Measurements from ENCODE around the gene FCHSD1.
"Not testable (repeated sequence)": the region's sequence is repeated elsewhere in the genome, so short reads cannot be mapped to it uniquely, and the experiment has no call there.

Gene FCHSD1

DNA sequence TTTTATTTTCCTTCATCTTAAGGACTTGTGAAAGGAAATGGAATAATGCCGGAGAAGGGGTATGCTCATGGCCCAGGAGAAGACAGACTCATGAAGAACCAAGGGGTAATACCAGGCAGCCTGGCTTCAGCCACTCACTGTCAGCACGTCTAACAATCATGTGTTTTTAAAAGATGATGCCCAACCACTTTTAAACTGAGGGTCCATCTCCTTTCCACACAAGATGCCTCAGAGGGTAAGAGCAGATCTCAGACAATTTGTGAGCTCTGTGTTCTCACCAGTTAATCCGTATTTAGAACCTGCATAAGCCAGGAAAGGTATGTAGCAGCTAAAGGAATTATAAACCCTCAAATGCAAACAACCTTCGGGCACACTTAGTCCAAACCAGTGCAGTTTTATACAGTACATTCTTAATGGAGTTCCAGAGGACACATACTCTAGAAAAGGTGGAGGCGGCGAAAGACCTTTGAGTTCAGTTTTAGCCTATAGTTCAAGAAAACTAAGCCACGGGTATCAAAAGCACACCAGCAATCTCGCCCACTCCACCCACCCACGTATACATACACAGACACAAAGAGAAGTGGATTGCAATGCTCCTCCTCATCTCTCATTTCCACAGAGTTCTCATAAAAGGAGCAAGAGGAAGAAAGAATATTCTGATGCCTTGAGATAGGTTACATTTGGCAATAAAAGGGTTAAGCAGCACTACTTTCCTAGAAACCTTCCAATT, 35.1 kb downstream of the FCHSD1 start:
- no peak for DNase-seq

DNA sequence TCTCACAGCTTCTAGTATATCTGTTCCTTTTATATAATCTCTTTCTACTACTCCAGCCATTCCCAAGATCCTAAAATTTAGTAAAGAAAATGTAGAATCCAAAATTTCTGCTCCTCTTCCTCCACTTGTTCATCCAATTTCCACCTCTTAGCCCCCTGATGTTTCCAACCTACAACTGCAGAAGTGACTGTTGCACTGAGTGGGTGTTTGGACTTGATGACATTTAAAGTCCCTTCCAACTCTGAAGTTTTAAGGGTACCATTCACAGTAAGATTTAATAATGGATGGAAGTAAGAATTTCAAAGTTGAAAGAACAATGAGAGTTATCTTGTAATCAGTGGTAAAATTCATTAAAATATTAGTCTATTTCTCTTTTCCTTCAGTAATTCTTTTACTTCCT, 37.9 kb downstream of the FCHSD1 start:
- no peak for DNase-seq

DNA sequence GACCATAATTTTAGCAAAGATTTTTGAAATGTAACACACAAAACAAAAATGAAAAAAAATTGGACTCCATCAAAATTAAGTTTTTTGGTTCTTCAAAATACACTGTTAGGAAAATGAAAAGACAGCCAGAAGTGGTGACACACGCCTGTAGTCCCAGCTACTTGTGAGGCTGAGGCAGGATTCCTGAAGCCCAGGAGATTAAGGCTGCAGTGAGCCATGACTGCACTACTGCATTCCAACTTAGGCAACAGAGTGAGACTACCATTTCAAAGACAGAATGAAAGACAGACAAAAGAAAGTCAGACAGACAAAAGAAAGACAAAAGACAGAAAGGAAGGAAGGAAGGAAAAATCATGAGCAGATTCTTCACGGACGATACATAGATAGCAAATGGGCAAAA, 39.9 kb downstream of the FCHSD1 start:
- no peak for DNase-seq

DNA sequence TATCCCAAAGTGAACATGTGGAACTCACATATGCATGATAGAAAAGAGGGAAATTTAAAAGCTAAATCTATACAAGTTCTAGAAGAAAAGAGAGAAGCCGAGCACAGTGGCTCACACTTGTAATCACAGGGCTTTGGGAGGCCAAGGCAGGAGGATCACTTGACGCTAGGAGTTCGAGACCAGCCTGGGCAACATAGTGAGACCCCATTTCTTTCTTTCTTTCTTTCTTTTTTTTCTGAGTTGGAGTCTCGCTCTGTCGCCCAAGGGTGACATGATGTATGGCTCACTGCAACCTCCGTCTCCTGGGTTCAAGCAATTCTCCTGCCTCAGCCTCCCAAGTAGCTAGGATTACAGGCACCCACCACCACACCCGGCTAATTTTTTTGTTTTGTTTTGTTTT, 41.3 kb downstream of the FCHSD1 start:
- DNase-seq: not testable (repeated sequence)

DNA sequence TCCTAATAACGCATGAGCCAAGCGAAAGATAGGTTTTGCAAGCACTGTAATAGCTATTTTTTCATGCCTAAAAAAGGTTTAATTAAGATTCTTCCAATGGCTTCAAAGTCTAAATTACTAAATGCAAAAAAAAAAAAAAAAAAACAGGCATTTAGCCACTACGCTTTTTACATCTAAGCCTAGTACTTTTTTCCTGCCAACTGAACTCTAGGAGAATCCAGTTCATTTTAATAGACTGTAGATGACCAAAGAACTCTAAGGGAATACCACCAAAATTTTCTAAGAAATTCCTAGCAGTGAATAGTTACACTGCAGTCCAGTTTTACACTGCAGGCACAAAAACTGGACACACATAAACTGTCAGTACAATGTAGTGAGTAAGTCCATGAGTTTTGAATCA, 42.2 kb downstream of the FCHSD1 start:
- DNase-seq: no peak

DNA sequence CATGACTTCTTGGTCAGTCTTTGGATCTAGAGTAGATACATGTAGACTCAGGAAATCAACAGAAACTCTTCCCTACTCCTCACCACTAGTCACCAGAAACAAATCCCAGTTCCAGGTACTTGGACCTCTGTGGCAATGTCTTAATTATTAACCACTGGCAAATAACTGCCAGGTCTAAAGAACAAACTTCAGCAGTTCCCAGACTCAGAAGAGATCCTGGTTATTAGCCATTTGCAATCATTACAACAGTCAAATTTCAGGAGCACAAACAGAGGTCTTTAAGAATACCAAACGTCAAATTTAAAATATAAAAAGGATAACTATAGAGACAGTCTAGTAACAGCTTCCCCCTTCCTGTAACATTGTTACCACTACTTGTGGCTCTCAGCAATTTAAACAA, 42.7 kb downstream of the FCHSD1 start:
- DNase-seq: no peak

DNA sequence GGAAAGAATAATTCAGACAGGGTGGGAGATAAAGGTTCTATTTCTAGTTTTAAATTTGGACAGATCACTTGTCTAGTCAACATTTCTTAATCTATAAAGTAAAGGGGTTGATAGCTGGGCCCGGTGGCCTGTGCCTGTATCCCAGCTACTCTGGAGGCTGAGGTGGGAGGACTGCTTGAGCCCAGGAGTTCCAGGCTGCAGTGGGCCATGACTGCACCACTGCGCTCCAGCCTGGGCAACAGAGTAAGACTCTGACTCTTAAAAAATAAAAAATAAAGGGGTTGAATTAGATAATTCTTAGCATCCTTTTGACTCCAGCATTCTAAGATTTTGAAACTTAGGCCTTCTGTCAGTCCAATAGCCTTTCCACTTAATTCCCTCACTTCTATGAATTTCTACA, 43.2 kb downstream of the FCHSD1 start:
- DNase-seq: no peak

DNA sequence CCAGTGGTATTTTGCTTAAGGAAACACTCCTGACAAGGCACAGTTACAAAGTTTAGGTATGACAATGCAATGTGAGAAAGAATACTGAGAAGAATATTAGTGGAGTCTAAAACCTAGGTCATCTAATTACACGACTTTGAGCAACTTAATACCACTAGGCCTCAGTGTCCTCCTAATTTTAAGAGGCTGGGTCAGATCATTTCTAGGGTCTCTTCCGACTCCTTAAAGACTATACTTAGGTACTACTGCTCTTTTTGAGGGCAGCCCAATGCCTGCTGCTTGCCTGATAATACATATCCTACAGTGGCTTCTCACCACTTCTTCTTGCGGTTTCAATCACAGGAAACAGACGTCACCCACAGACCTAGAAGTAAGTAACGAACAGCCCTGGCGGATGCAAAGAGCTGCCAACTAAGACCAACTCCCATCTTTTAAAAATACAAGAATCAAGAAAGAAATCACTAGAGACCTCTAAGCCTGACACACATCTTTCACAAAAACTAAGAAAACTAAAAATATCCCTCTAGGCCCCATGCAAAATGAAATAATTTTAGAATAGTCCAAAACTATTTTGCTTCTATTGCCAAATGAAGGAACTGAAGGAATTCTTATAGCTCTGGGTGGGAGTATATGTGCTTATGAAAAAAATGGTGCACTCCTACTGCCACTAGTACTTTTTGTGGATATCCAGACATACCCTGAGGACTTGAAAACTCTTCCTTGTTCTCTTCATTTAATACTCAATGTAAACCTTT, 45.5 kb downstream of the FCHSD1 start:
- DNase-seq: no peak

DNA sequence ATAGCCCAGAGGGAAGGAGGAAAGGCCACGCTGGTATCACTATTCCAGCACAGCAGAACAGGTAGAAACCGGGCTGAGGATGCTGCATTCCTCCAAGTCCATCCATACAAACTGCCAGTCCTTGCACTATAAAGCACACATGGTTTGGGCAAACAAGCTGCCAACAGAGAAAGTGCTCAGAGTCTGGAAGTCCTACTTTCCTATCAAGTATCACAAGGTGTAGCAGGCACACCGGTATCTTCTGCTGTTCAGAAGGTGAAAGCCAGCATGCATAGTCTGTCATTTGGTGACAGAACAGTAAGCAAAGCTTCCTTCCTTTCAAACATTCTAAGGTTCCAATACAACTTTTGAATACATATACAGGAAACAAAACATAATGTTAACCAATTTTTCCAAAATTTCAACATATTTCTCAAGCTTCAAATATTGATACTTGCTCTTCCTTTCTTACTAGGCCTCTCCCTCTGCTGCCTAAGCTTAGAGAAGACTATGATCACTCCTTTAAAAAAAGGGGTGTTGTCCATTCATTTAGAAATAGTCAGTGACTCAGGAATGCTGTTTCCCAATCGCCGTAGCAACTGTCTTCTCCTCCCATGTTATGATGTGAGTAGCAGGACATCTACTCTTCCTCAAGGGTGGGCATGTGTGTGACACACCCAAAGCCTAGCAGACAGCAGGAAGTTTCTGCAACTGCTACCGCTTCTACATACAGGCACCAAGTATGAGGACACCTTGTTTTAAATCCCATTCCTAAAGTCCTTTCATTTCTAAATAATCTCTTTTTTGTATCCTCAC, 47.1 kb downstream of the FCHSD1 start:
- no peak for DNase-seq

DNA sequence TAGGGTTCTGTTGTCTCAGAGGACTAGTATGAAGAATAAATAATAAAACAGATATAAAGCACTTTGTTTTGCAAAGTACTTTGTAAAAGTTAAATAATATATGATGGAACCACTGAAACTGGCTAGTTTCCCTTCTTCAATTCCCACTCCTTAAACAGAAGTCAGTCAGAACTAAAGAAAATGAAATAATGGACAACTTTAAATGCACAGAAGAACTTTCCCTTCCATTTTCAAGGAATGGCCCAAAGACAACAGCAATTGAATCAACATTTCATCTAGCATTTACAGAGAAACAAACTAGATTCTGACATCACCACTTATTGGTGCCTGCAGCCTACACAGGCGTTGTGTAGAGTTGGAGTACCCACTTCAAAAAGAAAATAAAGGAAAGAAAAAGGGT, 48.6 kb downstream of the FCHSD1 start:
- no peak for DNase-seq

DNA sequence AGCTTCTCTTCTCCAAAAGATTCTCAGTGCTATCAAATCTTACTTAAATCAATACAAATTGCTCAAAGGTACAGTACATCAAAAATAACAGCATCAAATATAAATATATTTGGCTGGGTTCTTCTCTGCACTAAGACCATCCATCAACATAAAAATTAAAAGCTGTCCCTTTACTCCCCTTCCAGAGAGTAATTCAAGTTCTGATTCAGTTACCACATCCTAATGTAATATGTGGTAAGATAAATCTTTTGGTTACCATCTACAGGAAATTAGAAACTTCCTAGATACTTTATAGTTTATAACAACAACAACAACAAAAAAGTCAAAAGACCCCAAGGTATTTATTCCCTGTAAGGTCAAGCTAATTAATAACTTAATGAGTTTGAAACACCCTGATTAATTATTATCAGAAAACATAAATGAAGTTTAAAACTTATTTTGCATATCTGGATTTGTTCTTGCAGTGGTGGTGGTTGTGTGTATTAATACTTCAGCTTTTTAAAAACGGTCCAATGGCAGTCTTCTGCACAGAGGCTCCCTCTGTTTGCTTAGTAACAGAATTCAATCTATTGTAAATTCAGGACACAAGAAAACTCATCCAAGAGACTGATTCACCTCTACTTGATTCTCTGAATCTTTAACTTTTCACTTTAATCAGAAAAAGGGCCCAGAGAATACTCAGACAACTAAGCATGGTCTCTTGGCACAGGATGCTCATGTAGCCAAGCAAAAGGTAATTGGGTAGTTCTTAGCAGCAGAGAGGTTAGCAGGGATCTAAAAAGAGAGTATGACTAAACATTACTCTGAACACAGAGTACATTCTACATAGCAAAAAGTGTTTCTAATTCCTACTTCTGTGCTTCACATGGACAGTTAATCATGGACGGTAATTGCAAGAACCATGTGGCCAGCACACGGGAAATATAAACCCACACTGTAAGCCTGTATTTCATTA, 52.5 kb downstream of the FCHSD1 start:
- DNase-seq: no peak

DNA sequence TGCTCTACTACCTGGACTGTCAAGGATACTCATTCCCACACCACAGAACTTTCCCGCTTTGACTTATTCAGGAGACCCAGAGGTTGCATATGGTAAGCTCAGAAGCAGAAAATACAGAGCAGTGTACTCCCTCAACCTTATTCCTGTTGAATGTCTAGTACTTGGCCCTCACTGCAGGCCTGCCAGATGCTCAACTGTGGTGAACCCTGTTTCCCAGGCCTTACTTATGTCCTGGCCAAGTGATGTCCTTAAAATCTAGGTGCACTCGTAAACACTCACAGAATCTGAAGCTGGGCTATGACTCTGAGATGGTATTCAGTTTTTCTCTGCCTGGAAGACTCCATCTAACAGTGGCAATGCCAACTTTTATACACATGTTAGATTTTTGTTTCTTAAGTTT, 53.4 kb downstream of the FCHSD1 start:
- DNase-seq: no peak

DNA sequence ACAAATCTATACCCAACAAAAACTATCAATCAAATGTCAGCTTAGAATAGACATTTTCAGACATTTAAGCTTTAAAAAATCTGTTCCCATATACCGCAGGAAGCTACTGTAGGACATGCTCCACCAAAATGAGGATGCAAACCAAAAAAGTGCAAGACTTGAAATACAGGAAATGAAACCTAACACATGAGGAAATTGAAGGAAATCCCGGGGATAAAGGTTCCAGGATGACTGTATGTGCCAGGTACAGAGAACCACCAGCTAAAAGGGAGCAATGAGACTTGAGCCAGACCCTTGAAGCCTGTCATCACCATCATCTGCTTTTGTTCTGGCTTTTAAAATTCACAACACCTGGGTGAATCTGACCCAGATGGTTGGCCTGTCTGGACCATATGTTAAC, 53.8 kb downstream of the FCHSD1 start:
- DNase-seq: no peak

DNA sequence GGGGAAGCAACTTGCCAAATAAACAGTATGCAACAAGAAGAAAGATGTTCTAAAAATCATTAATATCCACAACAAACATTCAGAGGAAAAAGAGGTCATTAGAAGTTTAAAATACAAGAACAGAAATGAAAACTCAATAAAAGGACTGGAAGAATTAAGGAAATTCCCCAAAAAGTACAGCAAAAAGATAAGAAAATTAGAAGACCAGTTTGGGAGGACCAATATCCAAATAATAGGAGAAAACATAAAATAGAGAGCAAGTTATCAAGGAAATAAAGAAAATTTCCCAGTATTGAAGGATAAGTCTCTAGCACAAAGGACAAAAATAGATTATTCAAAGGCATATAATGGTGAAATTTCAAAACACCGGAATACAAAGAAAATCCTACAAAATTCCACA, 54.4 kb downstream of the FCHSD1 start:
- no peak for DNase-seq

DNA sequence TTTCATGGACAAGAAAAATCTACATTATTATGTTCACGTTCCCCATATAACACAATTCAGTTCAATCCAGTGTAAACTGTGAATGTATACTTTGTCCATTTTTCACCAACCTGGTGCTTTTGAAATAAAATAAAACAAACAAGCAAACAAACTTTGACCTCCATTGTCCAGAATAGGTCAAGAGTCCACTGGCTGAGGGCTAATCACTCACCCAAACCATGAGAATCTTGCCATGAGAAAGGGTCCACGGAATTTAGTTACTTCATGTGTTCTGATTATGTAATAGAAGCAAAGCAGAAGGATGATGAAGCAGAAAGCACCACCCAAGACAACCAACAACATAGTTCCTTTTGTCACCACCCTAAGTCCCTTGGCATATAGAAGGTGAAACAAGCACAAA, 61.1 kb downstream of the FCHSD1 start:
- no peak for DNase-seq

Measured in NCI-H1417 (cell line).